Retinal pigment epithelial cell (primary cell): ENCODE results near the gene RAI14.

Experiments used
- DNase-seq: peaks from one replicate; pipeline ENCODE4 v3.0.0-alpha.2; 2010; ENCODE audit warnings: low read depth
- H3K4me3 ChIP-seq: 2 replicates; pipeline ENCODE4 v1.5.1; 2011; ENCODE audit warnings: mild to moderate bottlenecking, low read length, control low read depth, moderate library complexity
- CTCF ChIP-seq: conservative IDR thresholded peaks from 2 replicates; pipeline ENCODE4 v1.5.1; 2011; ENCODE audit warnings: low read depth, low read length, control low read depth, inconsistent platforms

RAI14 gene

GRCh38 chr5:34656001-34656699 is at the start of gene RAI14:
RAI14 (plus strand) TSS chr5:34656328; CDS start chr5:34686920, 30,592 bp downstream.
- no peak for TF ChIP-seq CTCF
- H3K4me3 ChIP-seq: peak within 1 kb of the TSS; percentile 91
- DNase-seq: no peak

DNA sequence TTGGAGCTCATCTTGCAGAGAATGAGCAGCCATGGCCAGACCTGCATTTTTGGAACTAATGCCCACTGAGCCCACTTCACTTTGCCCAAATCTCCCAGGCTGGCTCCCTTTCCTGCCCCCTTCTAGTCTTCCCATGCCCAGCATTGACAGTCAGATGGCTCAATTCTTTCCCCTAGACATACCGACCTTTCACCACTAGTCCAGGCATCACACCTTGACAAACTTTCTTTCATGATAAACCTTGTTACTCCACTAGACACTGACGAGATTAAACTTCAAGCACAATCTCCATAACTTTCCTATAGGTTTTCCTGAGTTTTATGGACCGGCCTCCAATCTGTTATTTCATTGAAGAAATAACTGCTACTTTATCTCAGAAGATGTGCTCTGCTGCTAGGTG is 47.8 kb upstream of the RAI14 start:
- H3K4me3 ChIP-seq: no peak overlapping the region
- TF ChIP-seq CTCF: no peak
- no peak for DNase-seq

GRCh38 chr5:34608859-34609648 is 47.1 kb upstream of the RAI14 start:
- DNase-seq: peak; percentile 79
- no peak for TF ChIP-seq CTCF
- no peak overlapping the region for H3K4me3 ChIP-seq

DNA sequence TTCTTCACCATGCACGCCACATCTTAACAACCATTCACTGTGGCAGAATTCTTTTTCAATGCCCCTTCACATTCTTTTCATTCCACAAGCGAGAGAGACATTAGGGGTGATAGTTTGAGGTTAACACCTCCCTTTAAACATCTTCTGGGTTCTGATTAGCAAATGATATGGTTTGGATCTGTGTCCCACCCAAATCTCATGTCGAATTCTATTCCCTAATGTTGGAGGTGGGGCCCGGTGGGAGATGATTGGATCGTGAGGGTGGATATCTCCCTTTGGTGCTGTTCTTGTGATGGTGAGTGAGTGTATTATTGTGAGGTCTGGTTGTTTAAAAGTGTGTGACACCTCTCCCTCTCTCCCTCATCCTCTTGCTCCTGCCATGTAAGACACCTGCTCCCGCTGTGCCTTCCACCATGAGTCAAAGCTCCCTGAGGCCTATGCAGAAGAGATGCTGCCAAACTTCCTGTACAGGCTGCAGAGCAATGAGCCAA is 46.1 kb upstream of the RAI14 start:
- DNase-seq: no peak
- H3K4me3 ChIP-seq: no peak overlapping the region
- TF ChIP-seq CTCF: no peak

GRCh38 chr5:34610546-34610945 is 45.6 kb upstream of the RAI14 start:
- H3K4me3 ChIP-seq: no peak overlapping the region
- no peak for TF ChIP-seq CTCF
- no peak for DNase-seq

DNA sequence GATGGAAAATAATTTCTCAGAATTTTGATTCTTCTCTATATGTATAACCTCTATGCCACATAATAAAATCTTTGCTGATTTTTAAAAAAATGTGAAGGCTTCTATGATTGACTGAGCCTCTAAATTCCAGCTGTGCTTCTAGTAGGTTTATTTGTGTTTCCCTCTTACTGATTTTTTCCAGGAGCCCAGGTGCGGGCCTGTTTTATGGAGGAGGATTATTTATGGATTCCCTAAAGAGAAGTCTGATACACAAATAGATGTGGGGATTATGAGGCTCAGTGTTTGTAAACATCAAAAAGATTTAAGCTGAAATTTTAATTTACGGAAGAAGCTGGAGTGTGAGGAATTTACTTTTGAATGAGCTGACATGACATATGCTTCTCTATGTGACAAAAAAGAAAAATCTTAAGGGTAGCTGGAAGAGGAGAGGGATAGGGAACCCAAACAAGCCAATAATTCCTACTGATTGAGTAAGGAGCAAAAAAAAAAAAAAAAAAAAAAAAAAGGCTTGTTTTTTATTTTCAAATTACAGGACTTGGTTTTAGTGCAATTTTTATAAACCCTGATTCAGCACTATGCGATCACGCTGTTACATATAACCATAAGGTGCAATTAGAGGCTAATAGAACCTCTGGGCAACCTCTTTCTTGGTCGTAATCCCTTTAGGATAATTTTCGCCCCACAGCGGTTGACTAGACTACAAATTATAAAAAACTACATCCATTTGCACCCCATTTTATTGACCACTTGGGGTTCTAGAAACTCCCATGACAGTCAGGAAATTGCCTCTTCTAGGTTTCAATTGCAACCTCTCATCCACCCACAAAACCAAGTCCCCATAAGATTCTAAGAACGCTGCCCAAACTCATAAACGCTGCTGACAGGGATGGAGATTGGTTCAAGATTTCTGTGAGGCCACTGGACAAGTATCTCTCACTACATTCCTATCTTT is 44.4 kb upstream of the RAI14 start:
- no peak for TF ChIP-seq CTCF
- no peak for DNase-seq
- H3K4me3 ChIP-seq: no peak overlapping the region
